AG08396 (cell line): ENCODE results near the gene ARSJ.

Experiments used
- DNase-seq: peaks from one replicate; pipeline ENCODE4 v3.0.0; 2012; ENCODE audit warnings: low spot score, mixed read lengths

ARSJ gene

DNA sequence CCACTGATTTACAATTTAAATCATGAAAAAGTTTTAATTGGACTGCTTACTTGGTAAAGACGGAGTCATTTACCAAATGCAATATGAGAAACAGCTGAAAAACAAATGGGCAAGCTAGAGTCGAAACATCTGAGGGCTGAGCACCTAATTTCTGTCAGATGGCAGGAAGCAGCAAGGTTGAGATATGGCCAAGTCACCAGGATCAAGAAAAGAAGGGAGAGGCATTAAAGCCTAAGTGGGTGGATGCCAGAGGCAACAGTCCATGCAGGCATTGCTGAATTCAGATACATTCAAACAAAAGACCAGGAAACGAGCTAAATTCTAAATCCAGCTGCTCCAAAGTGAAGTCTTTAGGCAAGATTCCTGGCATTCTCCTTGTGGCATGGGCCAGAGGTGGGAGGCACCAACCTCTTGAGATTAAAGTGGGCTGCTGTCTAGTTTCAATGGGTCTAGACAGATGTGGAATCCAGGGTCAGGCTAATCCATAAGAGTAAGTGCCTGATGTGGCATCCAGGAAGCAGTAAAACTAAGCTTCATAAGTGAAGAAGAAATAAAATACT lies 8.0 kb upstream of the ARSJ start:
- no peak for DNase-seq

DNA sequence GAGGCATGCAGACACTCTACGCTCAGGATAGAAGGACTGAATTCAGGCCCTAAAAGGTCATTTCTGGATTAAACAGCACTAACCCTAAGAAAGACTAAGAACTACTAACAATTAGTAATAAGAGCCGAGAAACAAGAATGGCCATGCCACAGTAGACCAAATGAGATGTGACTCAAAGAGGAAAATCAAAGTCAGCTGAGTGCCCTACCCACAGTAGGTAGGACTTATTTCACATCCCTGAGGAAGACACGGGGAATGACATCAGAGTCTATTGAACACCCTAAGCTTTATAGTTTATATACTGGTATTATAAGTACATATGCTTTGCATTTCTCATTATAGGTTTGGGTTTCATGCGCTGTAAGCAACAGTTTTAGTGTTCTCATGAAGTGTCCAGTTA lies 2.7 kb upstream of the ARSJ start:
- DNase-seq: no peak

DNA sequence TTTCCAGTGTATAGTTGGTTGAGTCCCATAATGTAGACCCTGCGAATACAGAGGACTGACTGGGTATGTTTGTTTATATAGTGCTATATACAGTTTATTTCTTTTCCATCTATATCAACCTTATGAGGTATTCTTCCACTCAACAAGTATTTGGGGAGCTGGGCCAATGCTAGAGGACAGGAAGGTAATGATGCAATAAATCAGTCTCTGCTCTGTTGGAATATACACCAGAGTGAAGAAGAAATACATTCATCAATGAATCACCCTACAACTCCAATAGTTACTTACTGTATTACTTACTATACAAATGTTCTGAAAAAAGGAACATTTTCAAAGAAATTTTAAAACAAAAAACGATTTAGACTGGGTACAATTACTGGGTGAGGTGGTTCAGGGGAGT lies 2.1 kb upstream of the ARSJ start:
- DNase-seq: no peak

DNA sequence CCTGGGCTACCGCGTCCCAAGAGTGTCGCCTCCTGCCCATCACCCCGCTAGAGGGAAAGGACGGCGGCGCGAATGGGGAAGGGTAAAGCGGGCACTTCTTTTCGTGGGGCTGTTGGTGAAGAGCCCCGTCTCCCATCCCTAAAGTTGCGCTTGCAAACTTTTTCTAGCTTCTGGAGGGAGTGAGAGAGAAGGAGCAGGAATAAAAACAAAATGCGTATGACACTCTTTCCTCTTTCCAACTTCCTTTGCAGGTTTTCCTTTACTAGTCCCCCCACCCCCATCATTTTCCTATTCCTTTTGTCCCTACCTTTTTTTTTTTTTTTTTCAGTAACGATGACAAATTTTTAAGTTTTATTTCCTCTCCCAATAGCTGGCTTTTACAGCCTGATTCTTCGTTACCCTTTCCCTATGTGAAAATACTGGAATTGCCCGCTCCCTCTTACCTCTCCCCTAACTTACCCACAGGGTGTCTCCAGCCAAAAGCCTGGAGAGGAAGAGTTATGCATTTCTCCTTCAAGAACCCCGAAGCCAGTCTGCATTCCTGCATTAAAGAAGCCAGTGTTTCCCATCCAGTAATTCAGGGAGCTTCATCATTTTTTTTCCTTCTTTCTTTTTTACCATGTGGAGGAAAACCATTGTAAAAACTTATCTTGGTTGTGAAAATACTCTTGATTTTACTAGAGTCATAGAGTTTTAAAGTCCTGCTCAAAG lies 613 bp upstream of the ARSJ start:
- no peak for DNase-seq

DNA sequence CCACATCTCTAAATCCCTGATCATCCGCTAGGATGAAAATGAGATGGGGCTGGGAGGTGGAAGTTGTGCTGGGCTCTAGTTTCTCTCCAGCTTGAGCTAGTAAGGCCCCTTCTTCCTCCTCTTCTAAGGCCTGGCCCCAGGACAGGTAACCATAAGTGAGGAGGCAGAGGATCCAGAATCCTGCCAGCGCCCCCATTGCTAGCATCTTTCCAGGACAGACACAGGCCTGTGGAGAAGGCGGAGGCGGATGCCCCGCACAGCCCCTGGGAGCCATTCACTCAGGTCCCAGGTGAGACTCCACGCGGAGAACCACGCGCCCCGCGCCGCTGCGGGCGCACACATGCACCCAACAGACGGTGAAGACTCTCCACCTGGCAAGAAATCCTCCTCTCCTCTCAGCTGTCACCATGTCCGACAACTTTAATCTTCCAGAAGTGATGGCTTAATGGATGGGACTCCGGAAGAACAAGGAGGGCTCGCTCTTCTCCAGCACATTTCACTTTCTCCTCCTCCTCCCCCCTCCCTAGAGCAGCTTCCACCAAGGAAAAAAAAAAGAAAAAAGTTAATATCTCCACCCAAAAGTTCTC lies 793 bp downstream of the ARSJ start:
- DNase-seq: no peak

DNA sequence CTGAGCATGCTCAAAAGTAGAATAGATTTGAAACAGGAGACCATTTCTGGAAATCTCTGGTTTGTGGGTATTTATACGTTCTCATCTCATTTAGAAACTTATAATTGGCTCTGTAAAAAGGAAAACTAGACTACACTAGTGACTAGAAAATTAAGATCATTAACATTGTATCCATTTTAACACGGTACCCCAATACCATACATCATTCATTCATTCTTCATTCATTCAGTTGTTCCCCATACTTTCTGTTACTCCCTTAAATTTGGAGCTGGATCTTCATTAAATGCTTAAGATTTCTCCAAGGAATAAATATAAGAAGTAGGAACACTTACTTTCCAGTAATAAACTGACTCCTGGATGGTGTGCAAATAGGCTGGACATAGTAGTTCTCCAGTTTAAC lies 1.3 kb downstream of the ARSJ start:
- DNase-seq: no peak

DNA sequence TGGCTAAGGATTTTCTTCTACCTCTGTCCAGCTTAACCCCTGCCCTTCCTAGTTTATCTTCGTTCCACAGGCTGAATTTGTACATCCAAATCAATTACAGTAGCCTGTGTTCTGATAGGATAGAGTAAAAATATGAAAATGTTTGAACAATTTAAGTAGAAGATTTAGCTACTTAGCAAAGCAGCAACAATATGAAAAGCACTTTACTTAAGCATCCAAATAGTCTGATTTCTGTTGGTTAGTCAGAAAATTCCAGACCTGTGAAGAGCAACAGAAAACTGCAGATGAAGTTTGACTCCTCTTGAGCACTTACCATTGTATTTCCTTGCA lies 2.0 kb downstream of the ARSJ start:
- DNase-seq: no peak

DNA sequence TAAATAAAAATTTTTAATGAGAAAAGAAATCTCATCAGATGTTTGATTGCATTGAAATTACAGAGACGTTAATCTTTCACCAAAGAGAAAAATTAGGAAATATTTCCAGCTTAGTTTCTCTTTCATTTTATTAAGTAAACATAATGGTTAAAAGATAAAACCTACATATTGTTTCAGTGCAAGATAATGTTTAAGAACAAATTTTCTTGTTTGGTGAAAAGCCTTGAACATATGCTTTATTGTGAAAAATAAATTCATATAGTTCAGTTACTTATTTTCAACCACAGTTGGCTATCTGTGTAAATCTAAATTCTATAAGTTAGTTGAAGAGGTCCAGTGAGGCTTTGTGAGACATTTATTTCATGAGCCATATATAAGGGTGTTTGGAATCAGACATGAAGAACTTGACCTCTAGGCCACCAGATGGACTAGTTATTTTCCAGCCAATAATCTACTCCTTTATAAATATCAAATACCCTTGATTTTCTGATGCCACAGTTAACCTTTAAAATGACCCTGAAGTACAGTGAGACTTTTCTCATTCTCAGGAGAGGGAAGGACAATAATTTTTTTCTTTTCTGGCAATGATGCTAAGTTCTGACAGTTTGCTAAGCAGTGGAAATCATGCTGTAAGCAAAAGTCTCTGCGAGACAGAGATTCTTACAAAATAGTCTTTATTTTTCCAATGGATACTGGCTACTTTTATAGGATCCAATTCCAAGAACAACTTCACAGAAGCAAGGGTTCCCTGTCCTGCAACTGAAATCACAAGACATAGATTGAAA lies 2.5 kb downstream of the ARSJ start:
- no peak for DNase-seq

DNA sequence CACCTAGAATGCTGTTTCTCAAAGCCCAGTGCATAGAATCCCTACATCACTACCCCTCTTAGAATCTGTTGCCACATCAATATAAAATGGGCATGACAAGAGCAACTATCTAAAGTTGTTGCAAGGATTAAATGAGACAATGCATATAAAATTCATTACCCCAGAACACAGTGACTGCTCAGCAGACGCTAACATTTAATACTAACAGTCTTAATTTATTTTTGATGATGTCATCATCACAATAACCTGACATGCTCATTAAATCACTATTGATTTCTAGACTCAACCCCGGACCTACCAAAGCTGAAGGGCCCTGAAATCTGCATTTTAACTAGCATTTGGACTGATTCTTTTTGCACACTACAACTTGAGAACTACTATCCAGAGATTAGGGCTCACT lies 3.9 kb downstream of the ARSJ start:
- no peak for DNase-seq

DNA sequence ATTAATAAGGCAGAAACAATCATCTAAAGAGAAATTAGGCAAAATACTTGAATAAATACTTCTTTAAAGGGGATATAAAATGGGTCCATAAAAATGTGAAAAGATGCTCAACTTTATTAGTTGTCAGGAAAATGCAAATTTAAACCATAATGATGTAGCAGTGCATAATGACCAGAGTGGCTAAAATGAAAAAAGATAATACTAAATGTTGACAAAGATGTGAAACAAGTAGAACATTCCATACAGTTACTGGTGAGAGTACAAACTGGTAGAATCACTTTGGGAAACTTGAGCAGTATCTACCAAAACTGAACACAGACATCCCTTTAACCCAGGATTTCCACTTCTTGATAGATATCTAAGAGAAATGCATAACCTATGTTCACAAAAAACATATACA lies 5.0 kb downstream of the ARSJ start:
- no peak for DNase-seq

DNA sequence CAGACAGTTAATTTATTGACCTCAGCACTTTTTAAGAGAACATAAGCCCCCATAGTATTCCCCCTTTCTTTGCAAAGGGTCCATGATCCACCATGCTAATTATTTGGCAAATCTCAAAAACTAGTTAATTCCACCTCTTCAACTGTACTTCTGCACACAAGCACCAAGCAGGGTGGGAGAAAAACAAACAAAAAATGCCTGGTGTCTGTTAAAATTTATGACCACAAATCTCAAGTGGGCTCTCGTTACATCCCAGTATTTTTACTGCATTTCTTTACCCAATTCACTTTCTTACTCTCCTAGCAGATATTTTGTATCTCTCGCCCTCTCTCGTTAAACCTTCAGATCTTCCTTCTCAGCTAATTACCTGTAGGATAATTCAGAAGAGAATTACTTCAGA lies 6.1 kb downstream of the ARSJ start:
- DNase-seq: no peak

DNA sequence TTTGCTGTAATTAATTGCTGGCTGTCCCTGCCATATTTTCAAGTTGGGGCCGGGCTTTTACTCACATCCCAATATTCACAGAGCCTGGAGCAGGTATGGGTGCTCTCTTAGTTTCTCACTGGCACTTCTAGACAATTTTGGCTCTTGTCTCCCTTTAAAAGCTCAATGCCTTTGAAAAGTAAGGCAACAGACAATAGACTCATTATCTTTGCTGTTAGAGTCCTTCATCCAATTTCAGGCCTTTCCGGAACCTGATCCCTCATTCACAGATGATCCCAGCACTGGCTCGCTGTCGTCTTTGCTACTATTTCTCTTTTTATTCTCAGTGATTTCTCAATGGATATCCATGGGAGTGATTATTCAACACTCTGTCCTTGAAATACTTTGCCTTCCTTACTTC lies 6.7 kb downstream of the ARSJ start:
- no peak for DNase-seq

DNA sequence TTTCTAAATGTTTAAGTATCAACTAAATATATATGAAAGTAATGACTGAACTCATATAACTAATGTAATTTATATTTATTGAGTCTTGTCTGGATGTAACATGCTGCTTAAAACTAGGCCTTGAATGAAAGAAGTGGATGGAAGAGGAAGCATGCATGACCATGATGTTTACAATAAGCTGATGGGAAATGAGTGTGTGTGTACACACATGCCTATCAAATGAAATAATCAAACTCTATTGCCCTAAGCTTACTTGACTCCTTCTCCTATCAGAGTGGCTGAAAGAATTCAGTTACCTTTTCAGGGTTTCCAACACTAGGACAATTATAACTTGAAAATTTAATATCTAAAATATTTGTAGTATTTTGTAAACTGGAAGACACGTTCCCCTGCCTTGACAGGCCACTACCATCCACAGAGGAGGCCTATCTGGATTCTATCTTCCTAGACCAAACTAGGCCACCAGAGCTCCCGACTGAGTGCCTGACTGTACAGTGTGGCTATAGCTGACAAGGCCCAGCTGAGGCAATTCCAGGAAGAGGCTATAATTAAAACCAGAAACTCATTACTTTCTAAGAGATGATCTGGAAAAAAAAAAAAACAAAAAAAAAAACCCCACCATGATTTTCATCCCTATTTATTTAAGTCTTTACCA lies 7.6 kb downstream of the ARSJ start:
- DNase-seq: no peak

DNA sequence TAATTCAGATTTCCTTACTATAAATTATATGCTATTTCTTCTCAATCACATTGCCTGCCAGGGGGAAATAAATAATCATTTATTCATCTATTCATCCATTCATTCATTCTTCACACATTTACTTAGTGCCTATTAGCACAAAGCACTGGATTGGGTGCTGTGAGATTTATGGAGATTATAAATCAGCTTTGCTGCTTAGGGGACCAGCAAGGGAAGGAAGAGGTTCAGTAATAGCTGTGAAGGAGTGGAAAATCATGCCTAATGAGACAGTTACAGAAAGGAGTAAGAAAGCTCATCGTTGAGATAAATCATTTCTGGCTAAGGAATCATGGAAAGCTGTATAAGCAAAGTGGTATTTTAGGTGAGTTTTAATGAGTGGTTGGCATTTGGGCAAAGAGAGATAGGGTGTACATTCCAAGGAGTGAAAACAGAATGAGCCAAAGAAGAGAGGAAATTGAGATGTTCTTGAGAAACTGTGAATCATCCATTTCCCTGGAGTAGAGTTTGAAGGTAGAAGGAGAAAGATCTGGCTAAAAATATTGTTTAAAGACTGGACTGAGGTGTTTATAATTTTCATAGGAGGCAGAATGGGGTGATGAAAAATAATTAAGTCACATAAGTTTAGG lies 9.6 kb downstream of the ARSJ start:
- DNase-seq: no peak

DNA sequence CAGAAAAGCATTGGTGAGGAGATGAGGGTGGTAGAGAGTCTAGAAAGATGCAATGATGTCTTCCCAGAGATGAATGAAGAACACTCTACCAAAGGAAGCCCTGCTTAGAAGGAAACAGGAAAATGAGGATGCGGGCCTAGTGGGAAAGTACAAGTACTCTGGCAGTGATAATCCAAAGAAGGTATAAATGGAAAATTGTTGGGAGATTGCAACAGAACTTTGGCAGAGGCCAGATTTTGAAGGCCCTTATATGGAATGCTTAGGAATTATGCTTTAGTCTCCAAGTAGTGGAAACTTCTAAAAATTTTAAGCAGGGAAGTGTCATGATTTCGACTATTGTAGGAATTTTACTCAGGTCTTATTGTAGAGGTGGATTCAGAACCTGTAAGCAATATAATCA lies 11.0 kb downstream of the ARSJ start:
- DNase-seq: no peak

DNA sequence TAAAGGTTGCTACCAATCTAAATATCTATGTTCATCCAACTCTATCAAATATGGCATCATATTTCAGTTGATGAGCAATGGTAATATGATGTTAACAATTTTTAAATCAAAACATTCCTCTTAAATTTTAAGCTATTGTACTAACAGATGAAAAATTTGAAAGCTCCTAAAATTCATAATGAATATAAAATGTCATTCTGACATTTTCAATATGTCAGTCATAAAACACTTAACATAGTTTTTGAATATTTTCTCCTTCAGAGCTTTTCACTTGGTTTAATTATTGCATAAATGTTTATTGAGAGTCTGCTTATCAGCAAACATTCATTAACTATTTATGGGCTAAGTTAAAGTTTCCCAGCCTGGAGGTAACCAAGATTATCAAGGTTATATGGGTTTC lies 11.8 kb downstream of the ARSJ start:
- no peak for DNase-seq

DNA sequence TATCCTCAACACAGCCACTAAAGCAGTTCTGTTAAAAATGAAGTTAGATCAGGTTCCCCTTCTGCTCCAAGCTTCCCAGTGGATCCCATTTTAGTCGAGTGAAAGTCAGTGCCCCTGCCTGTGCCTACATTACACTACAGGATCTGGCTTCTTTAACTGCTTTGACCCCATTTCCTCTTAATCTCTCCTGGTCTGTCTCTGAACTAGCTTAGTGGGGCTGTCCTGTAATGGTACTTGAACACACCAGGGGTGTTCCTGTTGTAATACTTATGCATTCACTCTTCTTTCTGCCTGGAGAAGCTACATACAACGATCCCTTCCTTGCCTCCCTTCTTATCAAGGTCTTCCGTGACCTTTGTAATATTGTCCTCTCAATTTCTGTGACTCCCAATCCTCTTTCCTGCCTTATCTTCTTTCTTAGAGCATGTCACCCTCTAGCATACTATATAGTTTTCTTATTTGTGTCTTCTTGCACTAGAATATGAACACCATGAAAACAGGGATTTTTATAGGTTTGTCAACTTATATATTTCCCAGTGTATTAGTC lies 16.7 kb downstream of the ARSJ start:
- no peak for DNase-seq

DNA sequence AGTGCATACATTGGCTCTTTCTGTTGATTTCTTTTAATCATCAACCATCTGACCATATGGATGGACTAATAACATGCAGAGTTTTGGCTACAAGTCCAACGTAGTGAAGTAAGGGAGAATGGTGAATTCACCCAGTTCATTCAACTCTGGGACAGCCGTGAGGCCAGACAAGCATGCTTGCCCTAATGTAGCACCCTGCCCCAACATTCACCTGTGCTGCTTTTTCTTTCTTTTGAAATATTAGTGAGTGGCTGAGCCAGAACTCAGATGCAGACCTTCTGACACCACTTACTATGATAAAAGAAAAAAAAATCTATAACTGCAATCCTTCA lies 17.5 kb downstream of the ARSJ start:
- no peak for DNase-seq

DNA sequence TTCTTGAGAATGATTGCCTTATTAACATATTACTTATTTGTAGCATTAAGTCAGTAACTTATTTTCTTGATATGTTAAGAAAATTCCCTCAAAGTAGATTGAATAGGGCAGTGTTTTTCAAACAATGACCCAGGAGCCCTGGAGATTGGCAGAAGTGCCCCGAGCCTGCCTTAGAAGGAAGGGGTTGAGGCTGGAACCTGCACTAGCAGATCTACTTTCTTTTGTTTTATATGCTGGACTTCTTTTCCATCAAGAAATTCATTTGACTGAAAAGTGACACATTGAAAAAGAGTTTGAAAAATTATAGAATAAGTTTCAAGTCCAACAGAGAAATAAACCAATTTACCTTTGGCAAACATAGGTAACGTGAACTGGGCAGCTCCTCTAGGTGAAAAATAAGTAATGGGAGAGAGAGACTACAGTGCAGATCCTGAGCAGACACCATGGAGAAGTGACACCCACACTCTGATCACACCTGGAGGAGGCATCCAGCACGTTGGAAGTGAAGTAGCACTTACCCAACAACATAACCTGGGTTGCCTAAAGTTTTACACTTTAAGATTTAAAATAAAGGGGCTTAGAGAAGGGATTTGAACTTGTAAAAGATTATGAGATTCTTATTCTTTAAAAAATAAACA lies 18.6 kb downstream of the ARSJ start:
- DNase-seq: no peak

DNA sequence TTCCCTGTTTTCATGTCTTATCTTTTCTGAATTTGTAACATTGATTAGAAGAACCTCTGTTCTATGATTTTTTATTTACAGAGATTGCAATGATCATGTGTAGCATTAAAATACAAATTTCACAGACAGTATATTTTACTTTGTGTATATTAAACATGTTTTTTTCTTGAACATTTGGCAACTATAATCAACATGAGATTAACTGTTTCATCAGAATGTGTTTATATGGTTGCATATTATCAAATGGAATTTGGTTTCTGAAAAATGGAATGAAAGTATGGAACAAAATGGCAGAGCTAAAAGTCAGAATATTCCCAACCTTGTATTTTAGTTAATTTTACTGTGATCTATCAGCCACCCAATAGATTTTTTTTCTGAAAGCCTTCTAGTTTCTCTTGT lies 19.9 kb downstream of the ARSJ start:
- DNase-seq: no peak

DNA sequence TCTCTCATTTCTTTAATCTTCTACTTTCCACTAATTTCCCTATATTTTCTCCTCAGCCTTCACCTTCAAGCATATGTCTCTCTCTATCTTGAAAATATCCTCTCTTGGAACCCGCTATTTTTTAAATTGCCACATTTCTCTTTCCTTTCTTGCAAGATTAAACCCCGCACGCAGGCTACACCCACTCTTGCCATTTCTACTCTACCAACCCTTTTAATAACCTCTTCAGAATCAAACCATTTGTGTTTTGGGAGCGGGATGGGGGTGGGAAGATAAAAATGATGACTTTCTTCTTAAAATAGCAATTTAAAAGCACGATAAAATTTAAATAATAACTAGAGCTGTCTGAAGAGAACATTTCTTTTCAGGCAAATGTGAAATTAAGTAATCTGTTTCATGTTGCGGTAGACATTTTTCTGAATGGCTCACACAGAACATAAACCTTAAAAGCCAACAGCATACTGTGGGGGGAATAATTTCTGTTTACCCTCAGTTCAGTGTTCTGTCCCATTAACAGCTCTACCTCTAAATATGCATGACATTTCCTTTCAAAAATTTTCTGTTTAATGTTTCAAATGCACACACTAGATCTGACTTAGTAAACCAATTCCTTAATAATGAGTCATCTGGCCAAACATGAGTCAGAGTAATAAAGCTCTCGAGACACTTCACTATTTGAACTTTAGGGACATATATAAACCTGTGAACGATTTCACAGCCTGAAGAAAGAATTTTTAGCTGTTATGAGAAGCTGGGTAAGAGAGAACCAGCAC lies 20.5 kb downstream of the ARSJ start:
- no peak for DNase-seq
